Panc1 (cell line): Measurements from ENCODE around the gene TMEM98. TPM values are rescaled to one million over a fixed set of nuclear protein-coding genes. Genes with fewer than 3 reads are reported as not detected.
A peak's percentile ranks its signal among the peaks of the same experiment; 100 is the strongest.

Source experiments
- ATAC-seq: fragments of 200-7000 bp; cut with Tn5 transposase; 2 replicates; pipeline ENCODE4 v1.9.1; 2020; ENCODE audit warnings: mild to moderate bottlenecking, moderate library complexity
- Bru-seq: library from RNA; stranded (reverse); fragments of 400-500 nt; gene quantifications from one replicate; lab custom pipeline; 2021; lab: Mats Ljungman, UMichigan
- BruChase-seq, 2 experiments: library from RNA; stranded (reverse); fragments of 400-500 nt; gene quantifications; one replicate each; lab custom pipeline; 2021; lab: Mats Ljungman, UMichigan
- BruUV-seq: library from RNA; stranded (reverse); fragments of 400-500 nt; replicated peaks from 2 replicates; lab custom pipeline; 2021; lab: Mats Ljungman, UMichigan
- CTCF ChIA-PET: fragments of 300-600 bp; sonication (Branson Sonifier 250); formaldehyde crosslinking; loops from one replicate; lab custom pipeline; 2022; ENCODE audit warnings: antibody characterized with exemption; lab: Charles Lee
- POLR2A ChIA-PET: fragments of 300-600 bp; sonication (Branson Sonifier 250); formaldehyde crosslinking; loops from one replicate; lab custom pipeline; 2022; ENCODE audit warnings: antibody characterized with exemption; lab: Charles Lee
- DNase-seq: peaks from one replicate; pipeline ENCODE4 v3.0.0-alpha.2; 2010; ENCODE audit warnings: low read depth, low spot score
- H3K27ac ChIP-seq: 2 replicates; pipeline ENCODE4 v1.5.1; 2011; ENCODE audit warnings: mild to moderate bottlenecking, low read length, inconsistent platforms
- H3K27me3 ChIP-seq: fragments of 200-500 bp; sonication (Bioruptor generic); 2 replicates; pipeline ENCODE4 v1.6.0; 2014; ENCODE audit warnings: low read length, inconsistent platforms; ENCODE audit not compliant: control insufficient read depth, insufficient read depth
- H3K36me3 ChIP-seq: fragments of 200-500 bp; sonication (Bioruptor generic); 2 replicates; pipeline ENCODE4 v1.5.1; 2014; ENCODE audit warnings: inconsistent platforms, mild to moderate bottlenecking, low read length, moderate library complexity; ENCODE audit not compliant: control insufficient read depth, insufficient read depth
- H3K4me1 ChIP-seq: 2 replicates; pipeline ENCODE4 v1.5.1; 2011; ENCODE audit warnings: inconsistent platforms, mild to moderate bottlenecking, low read length, moderate library complexity; ENCODE audit not compliant: control insufficient read depth, insufficient read depth
- H3K4me3 ChIP-seq, 2 experiments: 2 replicates each; pipeline ENCODE4 v1.5.1; 2011 to 2012; ENCODE audit warnings: low read depth in 2 of 2, low read length in 2 of 2, mild to moderate bottlenecking in 2 of 2, inconsistent platforms in 1 of 2, moderate library complexity in 1 of 2
- H3K9me3 ChIP-seq: fragments of 200-500 bp; sonication (Bioruptor generic); 2 replicates; pipeline ENCODE4 v1.5.1; 2014; ENCODE audit warnings: low read depth, mild to moderate bottlenecking, inconsistent platforms, low read length, moderate library complexity; ENCODE audit not compliant: control insufficient read depth, insufficient read depth
- POLR2AphosphoS5 ChIP-seq: IDR thresholded peaks from 2 replicates; pipeline ENCODE4 v1.6.1; 2012; ENCODE audit warnings: mild to moderate bottlenecking, low read depth, low read length, moderate library complexity
- SIN3A ChIP-seq: IDR thresholded peaks from 2 replicates; pipeline ENCODE4 v1.6.1; 2012; ENCODE audit warnings: low read depth, mild to moderate bottlenecking, low read length, moderate library complexity, borderline replicate concordance; ENCODE audit not compliant: insufficient read depth
- TCF7L2 ChIP-seq: IDR thresholded peaks from 2 replicates; pipeline ENCODE4 v1.6.1; 2011; ENCODE audit warnings: mild to moderate bottlenecking, low read depth, low read length, inconsistent platforms
- in situ Hi-C: cut with HindIII; loops from 2 replicates; pipeline ENCODE4 v1.10.0; 2016; ENCODE audit warnings: low sequenced_read_pairs, low pct_unique_long_range_greater_than_20kb
- intact Hi-C: fragments of 100-400 bp; cut with micrococcal nuclease; formaldehyde crosslinking; loops from one replicate; pipeline ENCODE4 v1.10.0; 2022; ENCODE audit not compliant: unreplicated experiment
- long read RNA-seq: library from polyadenylated mRNA; unstranded; transcript quantifications from one replicate; pipeline ENCODE4 v2.0.0, GENCODE V29; 2021; ENCODE audit not compliant: unreplicated experiment
- polyA plus RNA-seq: library from polyadenylated mRNA; unstranded; fragments of >200 nt; gene quantifications from one replicate; pipeline ENCODE4 v1.2.1, GENCODE V29; 2012; ENCODE audit warnings: missing spikeins; ENCODE audit not compliant: insufficient read length
- total RNA-seq: library from RNA; stranded (reverse); gene quantifications from one replicate; pipeline ENCODE4 v1.2.1, GENCODE V29; 2021; ENCODE audit not compliant: unreplicated experiment
- TF ChIP-seq, protein P1 (sequence below), 2 experiments: IDR thresholded peaks; 2 replicates each; pipeline ENCODE4 v1.6.1; 2011 to 2012; ENCODE audit warnings: low read depth in 2 of 2, control low read depth in 1 of 2, low read length in 1 of 2, mild to moderate bottlenecking in 1 of 2, moderate library complexity in 1 of 2; ENCODE audit not compliant: insufficient read depth in 1 of 2
- TF ChIP-seq, protein P2 (sequence below): fragments of 450-650 bp; IDR thresholded peaks from 2 replicates; pipeline ENCODE4 v1.5.1; 2017; ENCODE audit warnings: mild to moderate bottlenecking

TMEM98 gene, protein sequence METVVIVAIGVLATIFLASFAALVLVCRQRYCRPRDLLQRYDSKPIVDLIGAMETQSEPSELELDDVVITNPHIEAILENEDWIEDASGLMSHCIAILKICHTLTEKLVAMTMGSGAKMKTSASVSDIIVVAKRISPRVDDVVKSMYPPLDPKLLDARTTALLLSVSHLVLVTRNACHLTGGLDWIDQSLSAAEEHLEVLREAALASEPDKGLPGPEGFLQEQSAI
- 2.2 TPM for total RNA-seq
- 1.7 TPM for polyA plus RNA-seq
- percentile 23 among the genes with signal in this experiment for Bru-seq, nascent RNA
- percentile 24 among the genes with signal in this experiment for BruChase-seq, experiment 1, labeled RNA remaining after a 2-hour chase
- BruChase-seq, experiment 2, labeled RNA remaining after a 6-hour chase, result percentile 19 among the genes with signal in this experiment
- long read RNA-seq, full-length matches to known transcripts, result 1 of 2 reads
- long read RNA-seq, partial matches to known transcripts, result 0 of 2 reads
- long read RNA-seq, other reads (novel, unspliced or antisense), result 1 of 2 reads

DNA sequence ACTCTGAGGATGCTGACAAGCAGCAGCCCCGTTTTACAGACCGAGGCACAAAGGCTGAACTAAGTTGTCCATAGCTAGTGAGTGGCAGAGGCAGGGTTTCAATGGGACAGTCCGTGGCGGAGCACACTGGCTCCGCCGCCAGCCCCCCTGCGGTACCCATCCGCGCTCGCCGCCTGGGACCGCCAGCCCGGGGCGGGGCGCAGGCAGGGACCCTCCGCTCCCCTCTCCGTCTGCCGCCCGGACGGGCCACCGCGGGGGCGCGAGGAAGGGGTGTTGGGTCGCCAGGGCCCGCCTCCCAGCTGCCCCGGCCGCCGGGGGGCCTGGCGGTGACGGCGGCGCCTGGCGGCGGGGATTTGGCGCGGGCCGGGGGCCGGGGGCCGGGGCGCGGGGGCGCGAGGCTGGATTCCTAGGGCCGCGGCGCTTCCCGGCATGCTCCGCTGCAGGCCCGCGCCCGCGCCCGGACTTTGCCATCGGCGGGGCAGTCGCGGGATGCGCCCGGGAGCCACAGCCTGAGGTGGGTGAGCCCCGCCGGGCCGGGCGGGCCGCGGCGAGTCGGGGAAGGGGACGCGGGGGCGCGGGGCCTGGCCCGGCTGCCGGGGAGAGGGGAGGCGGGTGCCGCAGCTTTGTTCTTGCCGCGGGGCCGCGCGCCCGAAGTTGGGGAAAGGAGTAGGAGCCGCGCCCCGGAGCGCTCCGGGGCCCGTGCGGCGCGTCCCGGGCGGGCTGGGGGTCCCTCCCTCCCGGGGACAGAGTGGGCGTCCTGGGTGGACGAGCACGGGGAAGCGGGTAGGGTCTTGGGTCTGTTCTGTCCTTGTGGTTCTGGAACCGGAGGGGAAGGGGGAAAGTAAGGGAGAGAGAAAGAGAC, at the start of gene TMEM98:
Gene TMEM98 (plus strand): TSS at position 430 of the 862 bp plus-strand sequence. CDS start 3,376 bp downstream, outside the sequence.
- DNase-seq (no peak), ATAC-seq (peak; percentile 83)
- in situ Hi-C loops (no loop called here), intact Hi-C loops (no loop called here)
- ChIA-PET POLR2A (no interaction called here), CTCF (no interaction called here)
- TF ChIP-seq, protein P1, sequence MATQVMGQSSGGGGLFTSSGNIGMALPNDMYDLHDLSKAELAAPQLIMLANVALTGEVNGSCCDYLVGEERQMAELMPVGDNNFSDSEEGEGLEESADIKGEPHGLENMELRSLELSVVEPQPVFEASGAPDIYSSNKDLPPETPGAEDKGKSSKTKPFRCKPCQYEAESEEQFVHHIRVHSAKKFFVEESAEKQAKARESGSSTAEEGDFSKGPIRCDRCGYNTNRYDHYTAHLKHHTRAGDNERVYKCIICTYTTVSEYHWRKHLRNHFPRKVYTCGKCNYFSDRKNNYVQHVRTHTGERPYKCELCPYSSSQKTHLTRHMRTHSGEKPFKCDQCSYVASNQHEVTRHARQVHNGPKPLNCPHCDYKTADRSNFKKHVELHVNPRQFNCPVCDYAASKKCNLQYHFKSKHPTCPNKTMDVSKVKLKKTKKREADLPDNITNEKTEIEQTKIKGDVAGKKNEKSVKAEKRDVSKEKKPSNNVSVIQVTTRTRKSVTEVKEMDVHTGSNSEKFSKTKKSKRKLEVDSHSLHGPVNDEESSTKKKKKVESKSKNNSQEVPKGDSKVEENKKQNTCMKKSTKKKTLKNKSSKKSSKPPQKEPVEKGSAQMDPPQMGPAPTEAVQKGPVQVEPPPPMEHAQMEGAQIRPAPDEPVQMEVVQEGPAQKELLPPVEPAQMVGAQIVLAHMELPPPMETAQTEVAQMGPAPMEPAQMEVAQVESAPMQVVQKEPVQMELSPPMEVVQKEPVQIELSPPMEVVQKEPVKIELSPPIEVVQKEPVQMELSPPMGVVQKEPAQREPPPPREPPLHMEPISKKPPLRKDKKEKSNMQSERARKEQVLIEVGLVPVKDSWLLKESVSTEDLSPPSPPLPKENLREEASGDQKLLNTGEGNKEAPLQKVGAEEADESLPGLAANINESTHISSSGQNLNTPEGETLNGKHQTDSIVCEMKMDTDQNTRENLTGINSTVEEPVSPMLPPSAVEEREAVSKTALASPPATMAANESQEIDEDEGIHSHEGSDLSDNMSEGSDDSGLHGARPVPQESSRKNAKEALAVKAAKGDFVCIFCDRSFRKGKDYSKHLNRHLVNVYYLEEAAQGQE (IDR thresholded peaks at IDR 0.05; ENCODE audit: insufficient read depth in 1 of 2, low read depth in 2 of 2, low read length in 1 of 2), result no peak
- peak; percentile 78 for TF ChIP-seq TCF7L2
- BruUV-seq, result no TSS peak
- Histone ChIP-seq H3K4me1 (peaks cover 4% of the 10 kb centered on the region; the same call in 1 of the 2 replicates), H3K27me3 (peaks cover 26% of the 10 kb centered on the region), H3K27ac (no peak within 1 kb of the TSS), H3K36me3 (no peaks in the 10 kb centered on the region), H3K9me3 (no peaks in the 10 kb centered on the region), H3K4me3 (peak within 1 kb of the TSS; percentile 50 to 55)

DNA sequence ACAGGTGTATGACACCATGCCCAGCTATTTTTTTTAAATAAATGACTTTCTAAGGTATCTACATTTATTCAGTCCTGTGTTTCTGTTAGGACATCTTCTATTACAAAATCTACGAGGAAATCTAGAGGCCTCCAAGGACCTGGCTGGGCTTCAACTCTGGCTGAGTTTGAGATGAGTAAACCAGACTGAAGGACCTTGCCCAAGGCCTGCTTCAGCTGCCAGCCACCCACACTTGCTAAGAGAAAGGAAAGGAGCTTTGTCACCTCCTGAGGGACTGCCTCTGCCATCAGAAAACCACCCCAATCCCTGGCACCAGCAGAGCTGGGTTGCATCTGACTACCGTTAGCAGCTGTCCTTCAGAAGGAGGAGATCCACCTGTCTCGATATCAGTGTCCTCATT, 49.7 kb upstream of the TMEM98 start:
- Histone ChIP-seq H3K27ac (no peak overlapping the region), H3K36me3 (no peaks in the 10 kb centered on the region), H3K9me3 (no peaks in the 10 kb centered on the region), H3K27me3 (peaks cover 24% of the 10 kb centered on the region), H3K4me3 (no peak overlapping the region), H3K4me1 (peaks cover 3% of the 10 kb centered on the region; the same call in 1 of the 2 replicates)
- TF ChIP-seq SIN3A (no peak), TCF7L2 (no peak), POLR2AphosphoS5 (no peak)
- TF ChIP-seq, protein P1 (IDR thresholded peaks at IDR 0.05; ENCODE audit: insufficient read depth in 1 of 2, low read depth in 2 of 2, low read length in 1 of 2), result no peak
- TF ChIP-seq, protein P2, sequence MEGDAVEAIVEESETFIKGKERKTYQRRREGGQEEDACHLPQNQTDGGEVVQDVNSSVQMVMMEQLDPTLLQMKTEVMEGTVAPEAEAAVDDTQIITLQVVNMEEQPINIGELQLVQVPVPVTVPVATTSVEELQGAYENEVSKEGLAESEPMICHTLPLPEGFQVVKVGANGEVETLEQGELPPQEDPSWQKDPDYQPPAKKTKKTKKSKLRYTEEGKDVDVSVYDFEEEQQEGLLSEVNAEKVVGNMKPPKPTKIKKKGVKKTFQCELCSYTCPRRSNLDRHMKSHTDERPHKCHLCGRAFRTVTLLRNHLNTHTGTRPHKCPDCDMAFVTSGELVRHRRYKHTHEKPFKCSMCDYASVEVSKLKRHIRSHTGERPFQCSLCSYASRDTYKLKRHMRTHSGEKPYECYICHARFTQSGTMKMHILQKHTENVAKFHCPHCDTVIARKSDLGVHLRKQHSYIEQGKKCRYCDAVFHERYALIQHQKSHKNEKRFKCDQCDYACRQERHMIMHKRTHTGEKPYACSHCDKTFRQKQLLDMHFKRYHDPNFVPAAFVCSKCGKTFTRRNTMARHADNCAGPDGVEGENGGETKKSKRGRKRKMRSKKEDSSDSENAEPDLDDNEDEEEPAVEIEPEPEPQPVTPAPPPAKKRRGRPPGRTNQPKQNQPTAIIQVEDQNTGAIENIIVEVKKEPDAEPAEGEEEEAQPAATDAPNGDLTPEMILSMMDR, result no peak
- intact Hi-C loops, result no loop called here
- CTCF ChIA-PET, result interaction anchor here (1.4 kb wide), 1 partner anchor 95 kb away, joined by 3 read pairs; no protein-coding TSS in a partner anchor
- BruUV-seq, result no TSS peak
- in situ Hi-C loops, result no loop called here
- ATAC-seq (no peak), DNase-seq (no peak)
- POLR2A ChIA-PET, result no interaction called here
